Measurements from ENCODE around the gene RAP2A. TPM values are rescaled to one million over a fixed set of nuclear protein-coding genes. Genes with fewer than 3 reads are reported as not detected.

Gene RAP2A
- total and polyA plus RNA-seq, 10 of the 15 experiments (the other 5 are each of a cell fraction or from before 2014, with no cell fraction given): 3.5 to 35.1 (median 14.9) TPM

- in situ Hi-C loops (cut with MboI) (no loop called here), intact Hi-C loops (cut with micrococcal nuclease; ENCODE audit: unreplicated experiment) (no loop called here)
- H2AFZ ChIP-seq (ENCODE audit: control insufficient read depth, low read depth, low read length): no peak overlapping the region
- no peak overlapping the region for H3K9ac ChIP-seq (ENCODE audit: control insufficient read depth, insufficient read depth, low read length)
- no TSS peak for BruUV-seq (replicated peaks)
- no peak for DNase-seq (ENCODE audit: low read depth, low spot score)
- ATAC-seq: no peak
- ChIA-PET CTCF (no interaction called here), RAD21 (ENCODE audit: unreplicated experiment) (no interaction called here), SMC1A (ENCODE audit: uncharacterized antibody, unreplicated experiment) (no interaction called here), POLR2A (no interaction called here)
- 0% methylated on average over 1 of the region's 1 CpG for WGBS (ENCODE audit: insufficient coverage, insufficient replicate concordance, low lambda C conversion rate, missing lambda C conversion rate)
- no peak for FAIRE-seq
- H4K20me1 ChIP-seq (ENCODE audit: control insufficient read depth, insufficient read depth): no peaks in the 10 kb centered on the region
- no peaks in the 10 kb centered on the region for H3K27me3 ChIP-seq (replicated peaks in 1 of 2; ENCODE audit: control insufficient read depth in 2 of 2, insufficient read depth in 2 of 2, low read length in 1 of 2)
- TF ChIP-seq CTCF (IDR thresholded peaks at IDR 0.05 in 2 of 3, conservative IDR thresholded peaks at IDR 0.05 in 1 of 3; ENCODE audit: control insufficient read depth in 2 of 3, extremely low read depth in 1 of 3, insufficient read depth in 1 of 3, low read depth in 3 of 3, low read length in 3 of 3): peak in 1 of 3 experiments; percentile 16; a peak in 1 of 6 replicates
- no peak for TF ChIP-seq RB1 (IDR thresholded peaks at IDR 0.05; ENCODE audit: borderline replicate concordance)
- 0 out of 2 replicates have a peak, but pooled peaks have one; percentile 18 for TF ChIP-seq RAD21 (IDR thresholded peaks at IDR 0.05; ENCODE audit: insufficient read depth, low read depth, low read length)
- no peaks in the 10 kb centered on the region for H3K36me3 ChIP-seq (ENCODE audit: control insufficient read depth in 2 of 2, insufficient read depth in 2 of 2, low read length in 1 of 2)
- H3K79me2 ChIP-seq (ENCODE audit: control insufficient read depth, insufficient read depth, low read length): no peaks in the 10 kb centered on the region
- H3K27ac ChIP-seq (ENCODE audit: control insufficient read depth, insufficient read depth): no peak overlapping the region
- H3K9me3 ChIP-seq (replicated peaks; ENCODE audit: control insufficient read depth, insufficient read depth, low read length): no peaks in the 10 kb centered on the region; the same call in 2 of the 3 replicates
- H3K4me2 ChIP-seq (ENCODE audit: control insufficient read depth, insufficient read depth): no peak overlapping the region
- H3K4me1 ChIP-seq (ENCODE audit: control insufficient read depth, insufficient read depth, low read length): no peaks in the 10 kb centered on the region
- H3K4me3 ChIP-seq: no peak overlapping the region
Measured at GRCh38 chr13:97515643-97516042, 81.7 kb downstream of the RAP2A start.

- Histone ChIP-seq H2AFZ (ENCODE audit: control insufficient read depth, low read depth, low read length) (no peak overlapping the region), H3K79me2 (ENCODE audit: control insufficient read depth, insufficient read depth, low read length) (no peaks in the 10 kb centered on the region), H3K27ac (ENCODE audit: control insufficient read depth, insufficient read depth) (no peak overlapping the region), H3K4me1 (ENCODE audit: control insufficient read depth, insufficient read depth, low read length) (no peaks in the 10 kb centered on the region), H3K9ac (ENCODE audit: control insufficient read depth, insufficient read depth, low read length) (no peak overlapping the region), H3K36me3 (ENCODE audit: control insufficient read depth in 2 of 2, insufficient read depth in 2 of 2, low read length in 1 of 2) (no peaks in the 10 kb centered on the region), H4K20me1 (ENCODE audit: control insufficient read depth, insufficient read depth) (no peaks in the 10 kb centered on the region), H3K9me3 (replicated peaks; ENCODE audit: control insufficient read depth, insufficient read depth, low read length) (no peaks in the 10 kb centered on the region; the same call in 2 of the 3 replicates), H3K4me3 (no peak overlapping the region), H3K4me2 (ENCODE audit: control insufficient read depth, insufficient read depth) (no peak overlapping the region), H3K27me3 (replicated peaks in 1 of 2; ENCODE audit: control insufficient read depth in 2 of 2, insufficient read depth in 2 of 2, low read length in 1 of 2) (no peaks in the 10 kb centered on the region)
- POLR2A ChIA-PET: no interaction called here
- SMC1A ChIA-PET (ENCODE audit: uncharacterized antibody, unreplicated experiment): no interaction called here
- intact Hi-C loops (cut with micrococcal nuclease; ENCODE audit: unreplicated experiment) (no loop called here), in situ Hi-C loops (cut with MboI) (no loop called here)
- WGBS (ENCODE audit: insufficient coverage, insufficient replicate concordance, low lambda C conversion rate, missing lambda C conversion rate): 0% methylated on average over 1 of the region's 1 CpG
- DNase-seq (ENCODE audit: low read depth, low spot score): no peak
- RAD21 ChIA-PET (ENCODE audit: unreplicated experiment): no interaction called here
- CTCF ChIA-PET: interaction anchor here (0.7 kb wide), 1 partner anchor 8 kb away, joined by 3 read pairs; no protein-coding TSS in a partner anchor
- no TSS peak for BruUV-seq (replicated peaks)
- no peak for FAIRE-seq
- no peak for ATAC-seq
- TF ChIP-seq BCLAF1 (IDR thresholded peaks at IDR 0.05) (no peak), POLR2AphosphoS2 (IDR thresholded peaks at IDR 0.05; ENCODE audit: low read depth, low read length) (no peak), SUZ12 (IDR thresholded peaks at IDR 0.05; ENCODE audit: unreplicated experiment) (no peak), EGR1 (IDR thresholded peaks at IDR 0.05; ENCODE audit: borderline replicate concordance in 1 of 2, low read depth in 2 of 2, low read length in 2 of 2) (no peak), E4F1 (IDR thresholded peaks at IDR 0.05; ENCODE audit: borderline replicate concordance, partially characterized antibody) (no peak), SIN3A (IDR thresholded peaks at IDR 0.05; ENCODE audit: low read depth, low read length) (no peak), HDAC6 (IDR thresholded peaks at IDR 0.05; ENCODE audit: unreplicated experiment) (no peak)
Measured at GRCh38 chr13:97517967-97518366, 84.0 kb downstream of the RAP2A start.
